ENCODE measurements around the gene RERG. TPM values are rescaled to one million over a fixed set of nuclear protein-coding genes. Genes with fewer than 3 reads are reported as not detected.

The RERG gene
- total RNA-seq, 1 donor = not detected

DNA sequence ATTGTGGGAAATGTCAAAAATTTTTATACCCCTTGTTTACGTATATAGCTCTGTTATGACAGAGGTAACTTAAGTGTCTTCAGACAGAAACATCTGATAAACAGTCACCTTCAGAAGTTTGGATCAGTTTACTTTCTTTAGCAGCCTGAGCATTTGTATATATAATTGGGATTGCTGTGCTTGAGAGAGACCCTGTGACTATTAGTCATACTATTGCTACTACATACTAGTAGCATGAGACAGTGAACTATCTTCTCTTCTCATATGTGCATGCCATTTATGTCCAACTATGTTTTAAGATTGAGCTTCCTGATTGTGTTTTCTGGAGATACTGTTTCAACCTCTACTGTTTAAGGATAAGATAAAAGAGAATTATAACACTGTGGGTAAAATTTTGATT is 146.9 kb downstream of the RERG start:
- TF ChIP-seq, protein P1, sequence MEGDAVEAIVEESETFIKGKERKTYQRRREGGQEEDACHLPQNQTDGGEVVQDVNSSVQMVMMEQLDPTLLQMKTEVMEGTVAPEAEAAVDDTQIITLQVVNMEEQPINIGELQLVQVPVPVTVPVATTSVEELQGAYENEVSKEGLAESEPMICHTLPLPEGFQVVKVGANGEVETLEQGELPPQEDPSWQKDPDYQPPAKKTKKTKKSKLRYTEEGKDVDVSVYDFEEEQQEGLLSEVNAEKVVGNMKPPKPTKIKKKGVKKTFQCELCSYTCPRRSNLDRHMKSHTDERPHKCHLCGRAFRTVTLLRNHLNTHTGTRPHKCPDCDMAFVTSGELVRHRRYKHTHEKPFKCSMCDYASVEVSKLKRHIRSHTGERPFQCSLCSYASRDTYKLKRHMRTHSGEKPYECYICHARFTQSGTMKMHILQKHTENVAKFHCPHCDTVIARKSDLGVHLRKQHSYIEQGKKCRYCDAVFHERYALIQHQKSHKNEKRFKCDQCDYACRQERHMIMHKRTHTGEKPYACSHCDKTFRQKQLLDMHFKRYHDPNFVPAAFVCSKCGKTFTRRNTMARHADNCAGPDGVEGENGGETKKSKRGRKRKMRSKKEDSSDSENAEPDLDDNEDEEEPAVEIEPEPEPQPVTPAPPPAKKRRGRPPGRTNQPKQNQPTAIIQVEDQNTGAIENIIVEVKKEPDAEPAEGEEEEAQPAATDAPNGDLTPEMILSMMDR (IDR thresholded peaks at IDR 0.05; ENCODE audit: insufficient read depth, low read length) = no peak
- no peak for DNase-seq (ENCODE audit: low read depth)
- H3K4me3 ChIP-seq (ENCODE audit: low read depth, low read length) = no peak overlapping the region

GRCh38 chr12:15059123-15059522 is 162.1 kb downstream of the RERG start:
- TF ChIP-seq, protein P1 (IDR thresholded peaks at IDR 0.05; ENCODE audit: insufficient read depth, low read length) = no peak
- no peak for DNase-seq (ENCODE audit: low read depth)
- H3K4me3 ChIP-seq (ENCODE audit: low read depth, low read length) = no peak overlapping the region

Other genes with a start within 250 kb of the RERG start
- not detected in 2 replicates for gene PDE6H, start 248.4 kb downstream of the RERG start, total RNA-seq (ENCODE audit: low replicate concordance)
- 0.57 and 3.1 TPM in 2 replicates for gene PTPRO, start 101.1 kb upstream of the RERG start, total RNA-seq (ENCODE audit: low replicate concordance)

All from fibroblast of the aortic adventitia (primary cell).